Smooth muscle cell (in vitro differentiated cells): ENCODE measurements around the gene TOP3A. TPM values are rescaled to one million over a fixed set of nuclear protein-coding genes. Genes with fewer than 3 reads are reported as not detected.

Experiments used
- DNase-seq: peaks from one replicate; lab custom pipeline; 2025; ENCODE audit not compliant: unreplicated experiment; lab: John Stamatoyannopoulos, UW
- H2AFZ ChIP-seq: fragments of 200-600 bp; sonication (generic); 2 replicates; pipeline ENCODE4 v1.6.0; 2016; ENCODE audit warnings: antibody characterized with exemption, low read depth, mild to moderate bottlenecking
- H3F3A ChIP-seq: fragments of 200-600 bp; sonication (generic); 2 replicates; pipeline ENCODE4 v1.6.0; 2017; ENCODE audit warnings: antibody characterized with exemption, low read depth
- H3K27ac ChIP-seq: fragments of 200-600 bp; sonication (generic); 2 replicates; pipeline ENCODE4 v1.5.1; 2016; ENCODE audit warnings: low read depth, mild to moderate bottlenecking
- H3K27me3 ChIP-seq: fragments of 200-600 bp; sonication (generic); 2 replicates; pipeline ENCODE4 v1.6.1; 2016; ENCODE audit warnings: low read depth, mild to moderate bottlenecking
- H3K36me3 ChIP-seq: fragments of 200-600 bp; sonication (generic); 2 replicates; pipeline ENCODE4 v1.5.1; 2016; ENCODE audit warnings: low read depth
- H3K4me1 ChIP-seq: fragments of 200-600 bp; sonication (generic); 2 replicates; pipeline ENCODE4 v1.5.1; 2016; ENCODE audit warnings: low read depth
- H3K4me2 ChIP-seq: fragments of 200-600 bp; sonication (generic); 2 replicates; pipeline ENCODE4 v1.6.0; 2016; ENCODE audit warnings: mild to moderate bottlenecking
- H3K4me3 ChIP-seq: fragments of 200-600 bp; sonication (generic); 2 replicates; pipeline ENCODE4 v1.5.1; 2016; ENCODE audit warnings: mild to moderate bottlenecking
- H3K79me2 ChIP-seq: fragments of 200-600 bp; sonication (generic); 2 replicates; pipeline ENCODE4 v1.6.0; 2016; ENCODE audit warnings: low read depth, mild to moderate bottlenecking
- H3K9ac ChIP-seq: fragments of 200-600 bp; sonication (generic); 2 replicates; pipeline ENCODE4 v1.6.0; 2016; ENCODE audit warnings: low read depth
- H3K9me3 ChIP-seq: fragments of 200-600 bp; sonication (generic); replicated peaks from 2 replicates; pipeline ENCODE4 v1.5.1; 2016; ENCODE audit warnings: low read depth
- H4K20me1 ChIP-seq: fragments of 200-600 bp; sonication (generic); 2 replicates; pipeline ENCODE4 v1.6.0; 2016; ENCODE audit warnings: low read depth
- WGBS: methylation state at CpG from one replicate; pipeline ENCODE4 v1.1.7; 2016; ENCODE audit warnings: low lambda C conversion rate; 5-methylcytosine and 5-hydroxymethylcytosine counted together
- polyA plus RNA-seq: library from polyadenylated mRNA; unstranded; fragments of >200 nt; fragmentation: Nextera tagmentation; extraction: Ambion mirVana; gene quantifications from 2 replicates; pipeline ENCODE4 v1.2.1, GENCODE V29; 2016
- total RNA-seq: library from RNA; depleted of rRNA; stranded (reverse); fragments of >200 nt; gene quantifications from 2 replicates; pipeline ENCODE4 v1.2.3, GENCODE V29; 2014
- TF ChIP-seq, protein P1 (sequence below): fragments of 200-600 bp; sonication (generic); IDR thresholded peaks from 2 replicates; pipeline ENCODE4 v1.5.1; 2017; ENCODE audit warnings: borderline replicate concordance, mild to moderate bottlenecking, antibody characterized with exemption; ENCODE audit not compliant: insufficient read depth, poor library complexity, severe bottlenecking

The TOP3A gene
- total and polyA plus RNA-seq, 2 experiments from 2014 or later = 14.6 to 40.9 TPM

DNA sequence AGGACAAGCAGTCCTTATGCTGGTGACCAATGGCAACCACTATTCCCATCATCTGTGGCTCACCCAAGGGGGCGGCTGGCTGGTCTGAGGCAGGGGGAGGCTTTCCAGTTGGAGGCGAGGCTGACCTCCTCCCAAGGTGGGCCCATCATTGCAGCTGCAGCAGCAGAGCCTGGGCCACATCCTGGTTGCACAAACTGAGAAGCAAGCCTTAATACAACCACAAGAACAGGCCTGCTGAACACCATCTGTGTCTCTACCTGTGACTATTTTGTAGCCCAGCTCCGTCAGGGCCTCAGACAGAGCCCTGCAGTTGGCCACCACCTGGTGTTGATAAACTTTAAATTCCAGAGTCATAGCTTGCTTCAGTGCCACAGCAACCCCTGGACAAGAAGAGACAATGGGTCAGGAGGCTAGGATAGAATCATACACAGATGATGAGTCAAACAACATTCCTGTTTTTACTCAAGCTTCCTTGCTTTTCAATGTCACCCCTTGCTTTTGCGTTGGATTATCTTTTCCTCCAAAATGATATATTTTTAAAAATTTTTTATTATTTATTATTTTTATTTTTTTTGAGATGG, 18.2 kb upstream of the TOP3A start:
- H3K27me3 ChIP-seq = no peaks in the 10 kb centered on the region
- no peak overlapping the region for H3K4me2 ChIP-seq
- TF ChIP-seq, protein P1, sequence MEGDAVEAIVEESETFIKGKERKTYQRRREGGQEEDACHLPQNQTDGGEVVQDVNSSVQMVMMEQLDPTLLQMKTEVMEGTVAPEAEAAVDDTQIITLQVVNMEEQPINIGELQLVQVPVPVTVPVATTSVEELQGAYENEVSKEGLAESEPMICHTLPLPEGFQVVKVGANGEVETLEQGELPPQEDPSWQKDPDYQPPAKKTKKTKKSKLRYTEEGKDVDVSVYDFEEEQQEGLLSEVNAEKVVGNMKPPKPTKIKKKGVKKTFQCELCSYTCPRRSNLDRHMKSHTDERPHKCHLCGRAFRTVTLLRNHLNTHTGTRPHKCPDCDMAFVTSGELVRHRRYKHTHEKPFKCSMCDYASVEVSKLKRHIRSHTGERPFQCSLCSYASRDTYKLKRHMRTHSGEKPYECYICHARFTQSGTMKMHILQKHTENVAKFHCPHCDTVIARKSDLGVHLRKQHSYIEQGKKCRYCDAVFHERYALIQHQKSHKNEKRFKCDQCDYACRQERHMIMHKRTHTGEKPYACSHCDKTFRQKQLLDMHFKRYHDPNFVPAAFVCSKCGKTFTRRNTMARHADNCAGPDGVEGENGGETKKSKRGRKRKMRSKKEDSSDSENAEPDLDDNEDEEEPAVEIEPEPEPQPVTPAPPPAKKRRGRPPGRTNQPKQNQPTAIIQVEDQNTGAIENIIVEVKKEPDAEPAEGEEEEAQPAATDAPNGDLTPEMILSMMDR = no peak
- H3K79me2 ChIP-seq = no peaks in the 10 kb centered on the region
- H4K20me1 ChIP-seq = peaks cover 5% of the 10 kb centered on the region
- no peak overlapping the region for H3K9ac ChIP-seq
- no peak overlapping the region for H2AFZ ChIP-seq
- no peaks in the 10 kb centered on the region for H3K9me3 ChIP-seq
- no peak overlapping the region for H3K4me3 ChIP-seq
- H3K27ac ChIP-seq = no peak overlapping the region
- 81% methylated on average over 4 of the region's 4 CpGs for WGBS
- DNase-seq = no peak
- no peaks in the 10 kb centered on the region for H3K4me1 ChIP-seq
- H3K36me3 ChIP-seq = no peaks in the 10 kb centered on the region
- H3F3A ChIP-seq = no peaks in the 10 kb centered on the region

DNA sequence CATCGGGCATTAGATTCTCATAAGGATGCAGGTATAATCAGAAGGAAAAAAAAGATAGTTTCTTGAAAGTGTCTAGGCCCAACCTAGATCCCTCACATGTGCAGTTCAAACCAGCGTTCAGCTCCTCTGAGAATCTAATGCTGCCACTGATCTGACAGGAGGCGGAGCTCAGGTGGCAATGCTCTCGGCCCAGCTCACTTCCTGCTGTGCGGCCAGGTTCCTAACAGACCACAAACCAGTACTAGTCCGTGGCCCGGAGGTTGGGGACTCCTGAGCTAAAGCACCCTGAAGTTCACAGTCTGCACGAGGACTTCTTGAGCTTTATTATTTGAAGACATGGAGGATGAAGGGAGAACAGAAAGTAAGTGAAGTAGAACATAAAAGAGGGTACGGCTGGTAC, 17.1 kb upstream of the TOP3A start:
- no peaks in the 10 kb centered on the region for H3K79me2 ChIP-seq
- peaks cover 7% of the 10 kb centered on the region for H4K20me1 ChIP-seq
- no peaks in the 10 kb centered on the region for H3K9me3 ChIP-seq
- H3F3A ChIP-seq = no peaks in the 10 kb centered on the region
- H3K4me1 ChIP-seq = no peaks in the 10 kb centered on the region
- no peaks in the 10 kb centered on the region for H3K36me3 ChIP-seq
- WGBS = 99% methylated on average over 9 of the region's 9 CpGs
- H3K27me3 ChIP-seq = no peaks in the 10 kb centered on the region
- H3K9ac ChIP-seq = no peak overlapping the region
- no peak overlapping the region for H3K27ac ChIP-seq
- no peak for DNase-seq
- no peak overlapping the region for H2AFZ ChIP-seq
- no peak overlapping the region for H3K4me2 ChIP-seq
- H3K4me3 ChIP-seq = no peak overlapping the region
- TF ChIP-seq, protein P1 = no peak

DNA sequence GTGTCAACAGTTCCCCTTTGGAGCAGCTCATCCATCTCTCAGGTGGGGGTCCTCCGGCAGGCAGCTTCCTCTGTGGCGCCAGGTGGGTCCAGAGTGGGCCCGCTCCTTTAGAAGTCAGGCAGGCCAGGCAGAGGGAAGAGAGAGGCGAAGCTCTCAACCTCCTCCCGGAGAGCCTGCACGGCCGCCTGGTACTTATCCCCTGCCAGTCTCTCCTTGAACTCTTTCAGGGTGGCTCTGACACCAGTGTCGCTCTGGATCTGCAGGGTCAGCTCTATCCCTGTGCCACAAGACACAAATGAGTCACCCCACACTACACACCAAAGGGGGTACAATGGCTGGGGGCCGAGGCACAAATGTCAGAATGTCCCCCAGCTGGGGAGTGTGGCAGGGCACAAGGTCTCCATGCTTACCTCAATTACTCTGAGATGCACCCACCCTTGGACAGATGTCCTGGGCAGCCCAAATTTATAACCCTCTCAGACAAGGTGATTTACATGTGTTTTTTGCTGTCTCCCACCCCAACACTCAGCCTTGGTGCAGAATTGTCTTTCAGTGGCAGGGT, 13.9 kb upstream of the TOP3A start:
- 100% methylated on average over 9 of the region's 9 CpGs for WGBS
- TF ChIP-seq, protein P1 = no peak
- no peaks in the 10 kb centered on the region for H3K9me3 ChIP-seq

DNA sequence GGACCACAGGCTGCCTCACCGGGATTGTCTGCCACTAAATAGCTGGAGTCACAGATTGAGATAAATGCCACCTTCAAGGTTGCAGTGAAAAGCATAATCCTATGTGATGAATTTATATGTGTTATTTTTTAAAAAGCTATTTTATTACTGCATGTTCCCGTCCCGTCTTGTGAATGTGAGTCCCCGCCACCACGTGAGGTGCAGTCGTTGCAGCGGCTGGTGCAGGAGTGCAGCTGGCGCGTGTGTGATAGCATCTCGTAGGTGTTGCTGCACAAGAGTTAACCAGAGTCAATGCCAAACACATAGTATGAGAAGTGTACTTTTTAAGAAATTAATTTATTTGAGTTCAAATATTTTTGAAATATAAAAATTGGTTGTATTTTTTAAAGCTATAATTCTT, 12.8 kb upstream of the TOP3A start:
- no peak for DNase-seq
- TF ChIP-seq, protein P1 = no peak

More for the DNA sequence above, 13.9 kb upstream of the TOP3A start:
- H3K36me3 ChIP-seq = no peaks in the 10 kb centered on the region
- H3K79me2 ChIP-seq = no peaks in the 10 kb centered on the region
- no peaks in the 10 kb centered on the region for H3K27me3 ChIP-seq
- H3K4me1 ChIP-seq = no peaks in the 10 kb centered on the region
- no peak overlapping the region for H3K27ac ChIP-seq
- no peak overlapping the region for H3K4me3 ChIP-seq
- no peaks in the 10 kb centered on the region for H3F3A ChIP-seq
- peaks cover 14% of the 10 kb centered on the region for H4K20me1 ChIP-seq
- no peak overlapping the region for H3K4me2 ChIP-seq
- no peak overlapping the region for H3K9ac ChIP-seq
- H2AFZ ChIP-seq = no peak overlapping the region
- DNase-seq = no peak

More for the DNA sequence above, 12.8 kb upstream of the TOP3A start:
- WGBS = 96% methylated on average over 10 of the region's 10 CpGs
- no peak overlapping the region for H3K9ac ChIP-seq
- H3K79me2 ChIP-seq = no peaks in the 10 kb centered on the region
- H2AFZ ChIP-seq = no peak overlapping the region
- H3K9me3 ChIP-seq = no peaks in the 10 kb centered on the region
- peaks cover 15% of the 10 kb centered on the region for H4K20me1 ChIP-seq
- peaks cover 4% of the 10 kb centered on the region for H3K36me3 ChIP-seq
- no peaks in the 10 kb centered on the region for H3F3A ChIP-seq
- H3K27ac ChIP-seq = no peak overlapping the region
- H3K4me1 ChIP-seq = no peaks in the 10 kb centered on the region
- no peaks in the 10 kb centered on the region for H3K27me3 ChIP-seq
- no peak overlapping the region for H3K4me2 ChIP-seq
- H3K4me3 ChIP-seq = no peak overlapping the region
